Measurements from ENCODE around the gene ALMS1. TPM values are rescaled to one million over a fixed set of nuclear protein-coding genes. Genes with fewer than 3 reads are reported as not detected.

ALMS1 gene
- total and polyA plus RNA-seq, 9 donors = 12.8 to 53.4 (median 46.9) TPM

- Histone ChIP-seq H3K9me3 (no peaks in the 10 kb centered on the region), H3K36me3 (no peaks in the 10 kb centered on the region), H3K27me3 (no peaks in the 10 kb centered on the region), H3K27ac (no peak overlapping the region), H3K4me3 (no peak overlapping the region), H3K4me1 (ENCODE audit: insufficient read depth) (no peaks in the 10 kb centered on the region)
- WGBS, 3 donors = 95 to 99% (median 97%) methylated on average over 5 of the region's 5 CpGs
- intact Hi-C loops (cut with DNase I) = loop anchor here in 1 of 4 donors (10.0 kb wide), 1 partner anchor 1720 kb away; no protein-coding TSS in a partner anchor
- DNase-seq = no peak
- no peak for TF ChIP-seq POLR2A (IDR thresholded peaks at IDR 0.05)
These were observed 18.8 kb downstream of the ALMS1 start for GRCh38 chr2:73404409-73404808.

- Histone ChIP-seq H3K9me3 (no peaks in the 10 kb centered on the region), H3K4me3 (no peak overlapping the region), H3K4me1 (ENCODE audit: insufficient read depth) (no peaks in the 10 kb centered on the region), H3K27ac (no peak overlapping the region), H3K27me3 (no peaks in the 10 kb centered on the region), H3K36me3 (no peaks in the 10 kb centered on the region)
- WGBS, 3 donors = 82 to 85% (median 82%) methylated on average over 2 of the region's 2 CpGs
- intact Hi-C loops (cut with DNase I) = loop anchor here in 1 of 4 donors (10.0 kb wide), 1 partner anchor 1722 kb away; no protein-coding TSS in a partner anchor
- TF ChIP-seq POLR2A (IDR thresholded peaks at IDR 0.05) (no peak), CTCF (IDR thresholded peaks at IDR 0.05) (no peak), EP300 (IDR thresholded peaks at IDR 0.05) (no peak)
- no peak for DNase-seq
These were observed 21.4 kb downstream of the ALMS1 start for GRCh38 chr2:73406996-73407395.

- no peak for DNase-seq
- Histone ChIP-seq H3K36me3 (no peaks in the 10 kb centered on the region), H3K4me1 (ENCODE audit: insufficient read depth) (no peaks in the 10 kb centered on the region), H3K4me3 (no peak overlapping the region), H3K9me3 (no peaks in the 10 kb centered on the region), H3K27me3 (no peaks in the 10 kb centered on the region), H3K27ac (no peak overlapping the region)
- intact Hi-C loops (cut with DNase I) = loop anchor here in 1 of 4 donors (10.0 kb wide), 1 partner anchor 1723 kb away; no protein-coding TSS in a partner anchor
- 65 to 68% (median 65%) methylated on average over 3 of the region's 3 CpGs for WGBS, 3 donors
- TF ChIP-seq EP300 (IDR thresholded peaks at IDR 0.05) = no peak
These were observed 22.6 kb downstream of the ALMS1 start for GRCh38 chr2:73408198-73408597.

- no peak for DNase-seq
- Histone ChIP-seq H3K27ac (no peak overlapping the region), H3K4me1 (ENCODE audit: insufficient read depth) (no peaks in the 10 kb centered on the region), H3K4me3 (no peak overlapping the region), H3K9me3 (no peaks in the 10 kb centered on the region), H3K36me3 (no peaks in the 10 kb centered on the region), H3K27me3 (no peaks in the 10 kb centered on the region)
- TF ChIP-seq CTCF (IDR thresholded peaks at IDR 0.05) (no peak), POLR2A (IDR thresholded peaks at IDR 0.05) (no peak), EP300 (IDR thresholded peaks at IDR 0.05) (no peak)
- 90 to 96% (median 94%) methylated on average over 3 of the region's 3 CpGs for WGBS, 3 donors
- intact Hi-C loops (cut with DNase I) = no loop called here
These were observed 29.1 kb downstream of the ALMS1 start for GRCh38 chr2:73414696-73415095.

GRCh38 chr2:73415906-73416305 is 30.3 kb downstream of the ALMS1 start:
- WGBS, 3 donors = 87 to 94% (median 88%) methylated on average over 2 of the region's 2 CpGs
- intact Hi-C loops (cut with DNase I) = no loop called here
- no peak overlapping the region for H3K27ac ChIP-seq

More at GRCh38 chr2:73415906-73416305, 30.3 kb downstream of the ALMS1 start:
- no peaks in the 10 kb centered on the region for H3K4me1 ChIP-seq (ENCODE audit: insufficient read depth)
- no peak for DNase-seq
- no peaks in the 10 kb centered on the region for H3K9me3 ChIP-seq
- no peaks in the 10 kb centered on the region for H3K36me3 ChIP-seq
- no peaks in the 10 kb centered on the region for H3K27me3 ChIP-seq
- no peak overlapping the region for H3K4me3 ChIP-seq
- TF ChIP-seq CTCF (IDR thresholded peaks at IDR 0.05) (no peak), POLR2A (IDR thresholded peaks at IDR 0.05) (no peak), EP300 (IDR thresholded peaks at IDR 0.05) (no peak)

Measured in ovary (tissue), 9 donors.